ENCODE results near the gene TSHZ2. TPM values are rescaled to one million over a fixed set of nuclear protein-coding genes. Genes with fewer than 3 reads are reported as not detected.

TSHZ2 gene
- total RNA-seq, 1 donor from 2014 or later: 1.2 TPM

DNA sequence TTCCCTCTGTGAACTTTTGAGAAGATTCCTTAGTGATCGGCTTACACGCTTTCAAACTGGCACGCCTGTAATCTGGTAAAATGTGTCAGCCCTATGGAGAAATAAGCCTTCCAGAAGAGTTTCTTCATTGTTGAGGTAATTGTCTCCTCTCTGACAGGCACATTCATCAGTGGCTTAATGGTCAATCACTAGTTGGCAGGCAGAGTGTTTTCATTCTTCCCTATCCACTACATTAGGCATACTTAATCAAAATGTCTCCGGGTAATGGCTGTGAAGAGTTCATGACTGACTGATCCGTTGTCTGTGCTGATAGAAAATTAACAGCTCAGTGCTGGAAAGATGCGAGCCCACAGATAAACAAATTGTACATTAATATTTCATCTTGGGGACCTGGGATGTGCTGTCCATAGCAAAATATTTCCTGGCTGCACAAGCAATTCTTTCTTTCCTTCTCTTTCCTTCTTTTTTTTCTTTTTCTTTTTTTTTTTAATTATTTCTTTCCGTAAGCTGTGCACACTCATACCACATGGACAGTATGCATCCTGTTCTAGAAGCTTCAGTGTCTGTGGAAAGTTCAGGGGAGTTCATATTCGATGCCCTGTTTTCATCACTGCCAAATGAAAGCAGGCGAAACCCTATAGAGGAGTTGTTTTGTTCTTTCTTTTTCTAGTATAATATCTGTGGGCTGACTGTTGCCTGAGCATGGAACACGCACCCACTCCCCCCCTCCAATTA lies 31.4 kb downstream of the TSHZ2 start:
- Histone ChIP-seq H2AFZ (ENCODE audit: low read depth, low read length) (no peak overlapping the region), H3K9ac (ENCODE audit: low read length) (peak overlapping the region; percentile 30), H3K4me1 (ENCODE audit: insufficient read depth, low read length) (no peaks in the 10 kb centered on the region), H3K79me2 (ENCODE audit: insufficient read depth, low read length) (no peaks in the 10 kb centered on the region), H3K4me2 (ENCODE audit: low read length) (no peak overlapping the region), H4K20me1 (ENCODE audit: insufficient read depth, low read length) (no peaks in the 10 kb centered on the region), H3K4me3 (ENCODE audit: insufficient read depth, low read depth, low read length) (no peak overlapping the region), H3K9me3 (ENCODE audit: insufficient read depth, low read depth, low read length) (no peaks in the 10 kb centered on the region), H3K27ac (ENCODE audit: low read depth, low read length) (no peak overlapping the region), H3K27me3 (ENCODE audit: insufficient read depth, low read length) (no peaks in the 10 kb centered on the region), H3K36me3 (ENCODE audit: insufficient read depth, low read length) (no peaks in the 10 kb centered on the region)
- Mint-ChIP-seq H3K27ac (ENCODE audit: unreplicated experiment) (no peak overlapping the region), H3K4me3 (ENCODE audit: unreplicated experiment) (no peak overlapping the region), H3K9me3 (ENCODE audit: unreplicated experiment) (no peaks in the 10 kb centered on the region), H3K36me3 (ENCODE audit: low read depth, unreplicated experiment) (no peaks in the 10 kb centered on the region), H3K27me3 (ENCODE audit: low read depth, unreplicated experiment) (no peaks in the 10 kb centered on the region), H3K4me1 (ENCODE audit: low read depth, unreplicated experiment) (peaks cover 15% of the 10 kb centered on the region)
- FAIRE-seq (peak; percentile 52), DNase-seq (ENCODE audit: low read depth) (peak; percentile 96)
- TF ChIP-seq EZH2 (IDR thresholded peaks at IDR 0.05; ENCODE audit: insufficient read depth, low read length): no peak
- TF ChIP-seq, protein P1, sequence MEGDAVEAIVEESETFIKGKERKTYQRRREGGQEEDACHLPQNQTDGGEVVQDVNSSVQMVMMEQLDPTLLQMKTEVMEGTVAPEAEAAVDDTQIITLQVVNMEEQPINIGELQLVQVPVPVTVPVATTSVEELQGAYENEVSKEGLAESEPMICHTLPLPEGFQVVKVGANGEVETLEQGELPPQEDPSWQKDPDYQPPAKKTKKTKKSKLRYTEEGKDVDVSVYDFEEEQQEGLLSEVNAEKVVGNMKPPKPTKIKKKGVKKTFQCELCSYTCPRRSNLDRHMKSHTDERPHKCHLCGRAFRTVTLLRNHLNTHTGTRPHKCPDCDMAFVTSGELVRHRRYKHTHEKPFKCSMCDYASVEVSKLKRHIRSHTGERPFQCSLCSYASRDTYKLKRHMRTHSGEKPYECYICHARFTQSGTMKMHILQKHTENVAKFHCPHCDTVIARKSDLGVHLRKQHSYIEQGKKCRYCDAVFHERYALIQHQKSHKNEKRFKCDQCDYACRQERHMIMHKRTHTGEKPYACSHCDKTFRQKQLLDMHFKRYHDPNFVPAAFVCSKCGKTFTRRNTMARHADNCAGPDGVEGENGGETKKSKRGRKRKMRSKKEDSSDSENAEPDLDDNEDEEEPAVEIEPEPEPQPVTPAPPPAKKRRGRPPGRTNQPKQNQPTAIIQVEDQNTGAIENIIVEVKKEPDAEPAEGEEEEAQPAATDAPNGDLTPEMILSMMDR (IDR thresholded peaks at IDR 0.05; ENCODE audit: insufficient read depth, low read depth, low read length): no peak

DNA sequence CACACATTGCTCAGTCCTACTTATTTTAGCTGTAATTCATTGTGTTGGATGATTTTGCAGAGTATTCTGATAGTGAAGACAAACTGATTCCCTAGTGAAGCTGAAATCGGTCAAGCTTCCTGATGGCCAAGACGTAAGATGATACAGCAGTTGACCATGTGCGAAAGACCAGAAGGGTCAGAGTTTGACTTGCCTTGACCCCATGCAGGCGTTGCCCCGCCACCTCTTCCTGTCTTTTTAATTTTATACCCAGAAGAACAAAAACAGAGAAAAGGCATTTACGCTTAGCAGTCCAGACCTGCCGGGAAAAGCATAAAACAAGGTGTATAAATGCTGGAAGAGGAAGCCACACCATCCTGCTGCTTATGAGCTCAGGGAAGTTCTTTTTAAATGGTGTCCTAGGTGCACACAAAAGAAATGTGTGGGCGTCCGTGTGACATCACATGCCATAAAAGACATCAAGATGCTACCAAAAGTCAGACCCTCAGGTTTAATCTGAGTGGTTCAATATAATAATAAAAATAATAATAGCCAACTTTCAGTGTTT lies 32.2 kb downstream of the TSHZ2 start:
- Histone ChIP-seq H3K4me2 (ENCODE audit: low read length) (no peak overlapping the region), H3K36me3 (ENCODE audit: insufficient read depth, low read length) (no peaks in the 10 kb centered on the region), H3K9me3 (ENCODE audit: insufficient read depth, low read depth, low read length) (no peaks in the 10 kb centered on the region), H3K4me1 (ENCODE audit: insufficient read depth, low read length) (no peaks in the 10 kb centered on the region), H3K79me2 (ENCODE audit: insufficient read depth, low read length) (no peaks in the 10 kb centered on the region), H4K20me1 (ENCODE audit: insufficient read depth, low read length) (no peaks in the 10 kb centered on the region), H2AFZ (ENCODE audit: low read depth, low read length) (no peak overlapping the region), H3K4me3 (ENCODE audit: insufficient read depth, low read depth, low read length) (no peak overlapping the region), H3K9ac (ENCODE audit: low read length) (no peak overlapping the region), H3K27me3 (ENCODE audit: insufficient read depth, low read length) (no peaks in the 10 kb centered on the region), H3K27ac (ENCODE audit: low read depth, low read length) (no peak overlapping the region)
- TF ChIP-seq EZH2 (IDR thresholded peaks at IDR 0.05; ENCODE audit: insufficient read depth, low read length): no peak
- Mint-ChIP-seq H3K36me3 (ENCODE audit: low read depth, unreplicated experiment) (no peaks in the 10 kb centered on the region), H3K27ac (ENCODE audit: unreplicated experiment) (no peak overlapping the region), H3K27me3 (ENCODE audit: low read depth, unreplicated experiment) (no peaks in the 10 kb centered on the region), H3K9me3 (ENCODE audit: unreplicated experiment) (no peaks in the 10 kb centered on the region), H3K4me3 (ENCODE audit: unreplicated experiment) (no peak overlapping the region), H3K4me1 (ENCODE audit: low read depth, unreplicated experiment) (peaks cover 15% of the 10 kb centered on the region)
- FAIRE-seq (no peak), DNase-seq (ENCODE audit: low read depth) (no peak)

DNA sequence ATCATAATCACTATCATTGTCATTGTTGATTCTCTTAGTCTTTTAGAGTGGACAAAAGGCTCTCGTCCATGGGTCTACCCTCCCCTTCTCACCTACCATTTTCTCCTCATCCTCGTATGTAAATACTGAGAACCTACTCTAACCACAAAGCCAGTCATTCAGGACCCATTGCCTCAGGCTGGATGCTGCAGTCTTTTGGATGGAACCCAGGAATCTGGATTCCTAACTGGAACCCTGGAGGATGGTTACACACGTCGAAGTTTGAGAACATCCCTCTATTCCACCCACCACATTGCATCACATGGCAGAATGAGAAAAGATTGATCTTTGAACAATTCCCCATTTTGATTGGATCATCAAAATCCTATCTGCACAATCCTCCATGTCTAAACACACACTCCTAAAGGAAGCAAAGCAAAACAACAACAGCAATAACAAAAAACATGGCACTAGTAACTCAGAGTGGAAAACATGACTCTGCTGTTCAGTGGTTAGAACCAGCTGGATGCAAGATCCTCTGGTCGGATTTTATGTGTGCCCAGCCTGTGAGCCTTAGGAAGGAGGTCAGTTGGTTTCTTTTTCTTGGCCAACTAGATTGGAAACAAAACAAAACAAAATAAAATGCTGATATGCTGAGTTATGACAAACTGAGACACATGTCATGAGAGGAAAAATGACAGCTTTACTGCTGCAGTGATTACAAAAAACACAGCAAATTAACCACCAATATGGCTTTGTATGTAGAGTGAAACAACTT lies 38.0 kb downstream of the TSHZ2 start:
- Histone ChIP-seq H3K27me3 (ENCODE audit: insufficient read depth, low read length) (no peaks in the 10 kb centered on the region), H3K79me2 (ENCODE audit: insufficient read depth, low read length) (no peaks in the 10 kb centered on the region), H3K4me1 (ENCODE audit: insufficient read depth, low read length) (no peaks in the 10 kb centered on the region), H3K27ac (ENCODE audit: low read depth, low read length) (no peak overlapping the region), H3K4me2 (ENCODE audit: low read length) (no peak overlapping the region), H3K36me3 (ENCODE audit: insufficient read depth, low read length) (no peaks in the 10 kb centered on the region), H3K4me3 (ENCODE audit: insufficient read depth, low read depth, low read length) (no peak overlapping the region), H3K9ac (ENCODE audit: low read length) (no peak overlapping the region), H4K20me1 (ENCODE audit: insufficient read depth, low read length) (no peaks in the 10 kb centered on the region), H2AFZ (ENCODE audit: low read depth, low read length) (no peak overlapping the region), H3K9me3 (ENCODE audit: insufficient read depth, low read depth, low read length) (no peaks in the 10 kb centered on the region)
- Mint-ChIP-seq H3K27ac (ENCODE audit: unreplicated experiment) (no peak overlapping the region), H3K4me3 (ENCODE audit: unreplicated experiment) (no peak overlapping the region), H3K36me3 (ENCODE audit: low read depth, unreplicated experiment) (no peaks in the 10 kb centered on the region), H3K9me3 (ENCODE audit: unreplicated experiment) (peaks cover 3% of the 10 kb centered on the region), H3K27me3 (ENCODE audit: low read depth, unreplicated experiment) (no peaks in the 10 kb centered on the region), H3K4me1 (ENCODE audit: low read depth, unreplicated experiment) (no peaks in the 10 kb centered on the region)
- DNase-seq (ENCODE audit: low read depth) (no peak), FAIRE-seq (peak; percentile 68)
- TF ChIP-seq, protein P1 (IDR thresholded peaks at IDR 0.05; ENCODE audit: insufficient read depth, low read depth, low read length): no peak
- TF ChIP-seq EZH2 (IDR thresholded peaks at IDR 0.05; ENCODE audit: insufficient read depth, low read length): no peak

All from astrocyte (in vitro differentiated cells and primary cell).